Astrocyte (in vitro differentiated cells and primary cell): ENCODE results near the gene ZBTB44. TPM values are rescaled to one million over a fixed set of nuclear protein-coding genes. Genes with fewer than 3 reads are reported as not detected.

ENCODE experiments used
- DNase-seq: peaks from one replicate; pipeline ENCODE4 v3.0.0-alpha.2; 2010; ENCODE audit warnings: low read depth
- FAIRE-seq: peaks from 2 replicates; lab custom pipeline; 2011; peaks lifted over from hg19 to GRCh38; lab: Jason Lieb, UNC
- H2AFZ ChIP-seq: 2 replicates; pipeline ENCODE4 v1.6.0; 2012; ENCODE audit warnings: low read depth, low read length, inconsistent platforms
- H3K27ac ChIP-seq: 2 replicates; pipeline ENCODE4 v1.5.1; 2011; ENCODE audit warnings: low read depth, low read length, inconsistent platforms
- H3K27me3 ChIP-seq: 2 replicates; pipeline ENCODE4 v1.6.0; 2011; ENCODE audit warnings: low read length, inconsistent platforms; ENCODE audit not compliant: insufficient read depth
- H3K36me3 ChIP-seq: 2 replicates; pipeline ENCODE4 v1.5.1; 2011; ENCODE audit warnings: low read length, inconsistent platforms; ENCODE audit not compliant: insufficient read depth
- H3K4me1 ChIP-seq: 2 replicates; pipeline ENCODE4 v1.5.1; 2011; ENCODE audit warnings: low read length, inconsistent platforms; ENCODE audit not compliant: insufficient read depth
- H3K4me2 ChIP-seq: 2 replicates; pipeline ENCODE4 v1.6.0; 2012; ENCODE audit warnings: low read length, inconsistent platforms
- H3K4me3 ChIP-seq: 2 replicates; pipeline ENCODE4 v1.5.1; 2011; ENCODE audit warnings: low read depth, mild to moderate bottlenecking, low read length, inconsistent platforms; ENCODE audit not compliant: insufficient read depth
- H3K79me2 ChIP-seq: 2 replicates; pipeline ENCODE4 v1.6.0; 2012; ENCODE audit warnings: mild to moderate bottlenecking, low read length, inconsistent platforms; ENCODE audit not compliant: insufficient read depth
- H3K9ac ChIP-seq: 2 replicates; pipeline ENCODE4 v1.6.0; 2012; ENCODE audit warnings: mild to moderate bottlenecking, low read length, inconsistent platforms
- H3K9me3 ChIP-seq: 2 replicates; pipeline ENCODE4 v1.5.1; 2012; ENCODE audit warnings: low read depth, mild to moderate bottlenecking, low read length, inconsistent platforms; ENCODE audit not compliant: insufficient read depth
- H4K20me1 ChIP-seq: 2 replicates; pipeline ENCODE4 v1.6.0; 2012; ENCODE audit warnings: low read length, inconsistent platforms; ENCODE audit not compliant: insufficient read depth
- H3K27ac Mint-ChIP-seq: one replicate; pipeline ENCODE4 v1.8.0; 2021; ENCODE audit warnings: mild to moderate bottlenecking, mixed read lengths; ENCODE audit not compliant: unreplicated experiment
- H3K27me3 Mint-ChIP-seq: one replicate; pipeline ENCODE4 v1.8.0; 2021; ENCODE audit warnings: low read depth, mixed read lengths; ENCODE audit not compliant: unreplicated experiment
- H3K36me3 Mint-ChIP-seq: one replicate; pipeline ENCODE4 v1.8.0; 2021; ENCODE audit warnings: low read depth, mixed read lengths; ENCODE audit not compliant: unreplicated experiment
- H3K4me1 Mint-ChIP-seq: one replicate; pipeline ENCODE4 v1.8.0; 2021; ENCODE audit warnings: low read depth, mixed read lengths; ENCODE audit not compliant: unreplicated experiment
- H3K4me3 Mint-ChIP-seq: one replicate; pipeline ENCODE4 v1.8.0; 2021; ENCODE audit warnings: mild to moderate bottlenecking, moderate library complexity, mixed read lengths; ENCODE audit not compliant: unreplicated experiment
- H3K9me3 Mint-ChIP-seq: one replicate; pipeline ENCODE4 v1.8.0; 2021; ENCODE audit warnings: mild to moderate bottlenecking, mixed read lengths; ENCODE audit not compliant: unreplicated experiment
- CTCF ChIP-seq: IDR thresholded peaks from 2 replicates; pipeline ENCODE4 v1.5.1; 2011; ENCODE audit warnings: low read depth, mild to moderate bottlenecking, inconsistent platforms, low read length, moderate library complexity; ENCODE audit not compliant: insufficient read depth
- EZH2 ChIP-seq: IDR thresholded peaks from 2 replicates; pipeline ENCODE4 v1.6.1; 2012; ENCODE audit warnings: mild to moderate bottlenecking, low read length, inconsistent platforms; ENCODE audit not compliant: insufficient read depth
- total RNA-seq: library from RNA; stranded (reverse); gene quantifications from 2 replicates; pipeline ENCODE4 v1.2.1, GENCODE V29; 2021

The ZBTB44 gene
- total RNA-seq, 1 donor from 2014 or later = 25.3 TPM

- H3K4me1 Mint-ChIP-seq = peaks cover 6% of the 10 kb centered on the region
- H2AFZ ChIP-seq = no peak overlapping the region
- no peaks in the 10 kb centered on the region for H3K9me3 ChIP-seq
- H3K9ac ChIP-seq = no peak overlapping the region
- no peak for DNase-seq
- peaks cover 5% of the 10 kb centered on the region for H3K36me3 Mint-ChIP-seq
- H3K79me2 ChIP-seq = peaks cover 40% of the 10 kb centered on the region
- no peaks in the 10 kb centered on the region for H3K4me1 ChIP-seq
- H3K27me3 Mint-ChIP-seq = no peaks in the 10 kb centered on the region
- H3K36me3 ChIP-seq = no peaks in the 10 kb centered on the region
- TF ChIP-seq EZH2 (no peak), CTCF (no peak)
- FAIRE-seq = no peak
- no peak overlapping the region for H3K27ac ChIP-seq
- peaks cover under 1% of the 10 kb centered on the region for H3K9me3 Mint-ChIP-seq
- H4K20me1 ChIP-seq = peaks cover 14% of the 10 kb centered on the region
- no peak overlapping the region for H3K27ac Mint-ChIP-seq
- H3K4me3 Mint-ChIP-seq = no peak overlapping the region
- H3K27me3 ChIP-seq = no peaks in the 10 kb centered on the region
- no peak overlapping the region for H3K4me2 ChIP-seq
- H3K4me3 ChIP-seq = no peak overlapping the region
These were observed 4.1 kb downstream of the ZBTB44 start for GRCh38 chr11:130310622-130311021.

GRCh38 chr11:130308886-130309285, 5.8 kb downstream of the ZBTB44 start:
- H3K27ac Mint-ChIP-seq = no peak overlapping the region
- no peak for TF ChIP-seq EZH2
- no peak for TF ChIP-seq CTCF
- peaks cover 39% of the 10 kb centered on the region for H3K79me2 ChIP-seq
- H3K36me3 Mint-ChIP-seq = peaks cover 5% of the 10 kb centered on the region
- peaks cover 6% of the 10 kb centered on the region for H3K4me1 Mint-ChIP-seq
- no peaks in the 10 kb centered on the region for H3K36me3 ChIP-seq
- FAIRE-seq (no peak), DNase-seq (no peak)
- H4K20me1 ChIP-seq = peaks cover 14% of the 10 kb centered on the region
- no peak overlapping the region for H3K4me2 ChIP-seq
- no peak overlapping the region for H3K9ac ChIP-seq
- no peaks in the 10 kb centered on the region for H3K27me3 ChIP-seq
- no peak overlapping the region for H3K27ac ChIP-seq
- no peaks in the 10 kb centered on the region for H3K9me3 ChIP-seq
- no peak overlapping the region for H3K4me3 ChIP-seq
- H3K27me3 Mint-ChIP-seq = no peaks in the 10 kb centered on the region
- H3K4me3 Mint-ChIP-seq = no peak overlapping the region
- no peaks in the 10 kb centered on the region for H3K4me1 ChIP-seq
- H2AFZ ChIP-seq = no peak overlapping the region
- H3K9me3 Mint-ChIP-seq = peaks cover 7% of the 10 kb centered on the region

GRCh38 chr11:130308059-130308458, 6.7 kb downstream of the ZBTB44 start:
- Mint-ChIP-seq H3K4me3 (no peak overlapping the region), H3K27ac (no peak overlapping the region), H3K27me3 (no peaks in the 10 kb centered on the region), H3K4me1 (peaks cover 6% of the 10 kb centered on the region), H3K36me3 (peaks cover 5% of the 10 kb centered on the region), H3K9me3 (peaks cover 7% of the 10 kb centered on the region)
- peaks cover 33% of the 10 kb centered on the region for H3K79me2 ChIP-seq
- no peak overlapping the region for H3K4me2 ChIP-seq
- H3K9ac ChIP-seq = no peak overlapping the region
- TF ChIP-seq CTCF (no peak), EZH2 (no peak)
- H3K27me3 ChIP-seq = no peaks in the 10 kb centered on the region
- no peak for DNase-seq
- no peak for FAIRE-seq
- H3K27ac ChIP-seq = no peak overlapping the region
- H2AFZ ChIP-seq = no peak overlapping the region
- no peaks in the 10 kb centered on the region for H3K9me3 ChIP-seq
- peaks cover 14% of the 10 kb centered on the region for H4K20me1 ChIP-seq
- no peak overlapping the region for H3K4me3 ChIP-seq
- H3K36me3 ChIP-seq = no peaks in the 10 kb centered on the region
- no peaks in the 10 kb centered on the region for H3K4me1 ChIP-seq
